ENCODE results near the gene SENP7. TPM values are rescaled to one million over a fixed set of nuclear protein-coding genes. Genes with fewer than 3 reads are reported as not detected.

SENP7 gene
- total RNA-seq, 1 donor from 2014 or later, result 17.9 TPM

- Histone ChIP-seq H3K27me3 (no peaks in the 10 kb centered on the region), H3K27ac (no peak overlapping the region), H3K4me1 (no peaks in the 10 kb centered on the region), H3K36me3 (no peaks in the 10 kb centered on the region), H3K4me3 (no peak overlapping the region), H3K9me3 (no peaks in the 10 kb centered on the region)
- intact Hi-C loops (cut with DNase I), result no loop called here
- no peak for DNase-seq (ENCODE audit: extremely low spot score in 2 of 2)
- TF ChIP-seq POLR2AphosphoS5 (IDR thresholded peaks at IDR 0.05; ENCODE audit: insufficient read depth in 1 of 2, low read depth in 1 of 2) (no peak), CTCF (IDR thresholded peaks at IDR 0.05) (no peak), POLR2A (IDR thresholded peaks at IDR 0.05) (no peak)
Observed at GRCh38 chr3:101536266-101536665, 23.3 kb upstream of the SENP7 start.

- intact Hi-C loops (cut with DNase I), result no loop called here
- H3K27ac ChIP-seq, result no peak overlapping the region
- no peaks in the 10 kb centered on the region for H3K36me3 ChIP-seq
- no peaks in the 10 kb centered on the region for H3K9me3 ChIP-seq
- H3K4me3 ChIP-seq, result no peak overlapping the region
- no peak for DNase-seq (ENCODE audit: extremely low spot score in 2 of 2)
- H3K4me1 ChIP-seq, result no peaks in the 10 kb centered on the region
- H3K27me3 ChIP-seq, result no peaks in the 10 kb centered on the region
- TF ChIP-seq POLR2AphosphoS5 (IDR thresholded peaks at IDR 0.05; ENCODE audit: insufficient read depth in 1 of 2, low read depth in 1 of 2), result no peak
- TF ChIP-seq POLR2A (IDR thresholded peaks at IDR 0.05), result no peak
- no peak for TF ChIP-seq CTCF (IDR thresholded peaks at IDR 0.05)
Observed at GRCh38 chr3:101535221-101535620, 22.2 kb upstream of the SENP7 start.

- Histone ChIP-seq H3K27me3 (no peaks in the 10 kb centered on the region), H3K9me3 (no peaks in the 10 kb centered on the region), H3K36me3 (no peaks in the 10 kb centered on the region), H3K4me3 (no peak overlapping the region), H3K4me1 (no peaks in the 10 kb centered on the region), H3K27ac (no peak overlapping the region)
- no peak for DNase-seq (ENCODE audit: extremely low spot score in 2 of 2)
- TF ChIP-seq POLR2AphosphoS5 (IDR thresholded peaks at IDR 0.05; ENCODE audit: insufficient read depth in 1 of 2, low read depth in 1 of 2) (no peak), CTCF (IDR thresholded peaks at IDR 0.05) (no peak), POLR2A (IDR thresholded peaks at IDR 0.05) (no peak)
- intact Hi-C loops (cut with DNase I), result no loop called here
Observed at GRCh38 chr3:101533603-101533968, 20.6 kb upstream of the SENP7 start.

- no peak for TF ChIP-seq POLR2A (IDR thresholded peaks at IDR 0.05)
- no peak for TF ChIP-seq CTCF (IDR thresholded peaks at IDR 0.05)
- TF ChIP-seq POLR2AphosphoS5 (IDR thresholded peaks at IDR 0.05; ENCODE audit: insufficient read depth in 1 of 2, low read depth in 1 of 2), result no peak
- intact Hi-C loops (cut with DNase I), result no loop called here
- no peaks in the 10 kb centered on the region for H3K4me1 ChIP-seq
- H3K4me3 ChIP-seq, result no peak overlapping the region
- no peaks in the 10 kb centered on the region for H3K27me3 ChIP-seq
- H3K9me3 ChIP-seq, result no peaks in the 10 kb centered on the region
- H3K36me3 ChIP-seq, result no peaks in the 10 kb centered on the region
- DNase-seq (ENCODE audit: extremely low spot score in 2 of 2), result no peak
- H3K27ac ChIP-seq, result no peak overlapping the region
Observed at GRCh38 chr3:101532783-101533602, 20.0 kb upstream of the SENP7 start.

- Histone ChIP-seq H3K4me1 (no peaks in the 10 kb centered on the region), H3K9me3 (no peaks in the 10 kb centered on the region), H3K27me3 (no peaks in the 10 kb centered on the region), H3K27ac (no peak overlapping the region), H3K4me3 (no peak overlapping the region), H3K36me3 (no peaks in the 10 kb centered on the region)
- intact Hi-C loops (cut with DNase I), result no loop called here
- DNase-seq (ENCODE audit: extremely low spot score in 2 of 2), result no peak
- TF ChIP-seq POLR2A (IDR thresholded peaks at IDR 0.05) (no peak), POLR2AphosphoS5 (IDR thresholded peaks at IDR 0.05; ENCODE audit: insufficient read depth in 1 of 2, low read depth in 1 of 2) (no peak), CTCF (IDR thresholded peaks at IDR 0.05) (no peak)
Observed at GRCh38 chr3:101531473-101532086, 18.6 kb upstream of the SENP7 start.

Data from vagina (tissue), 2 donors.